HepG2 (cell line): Measurements from ENCODE around the gene PLSCR3. TPM values are rescaled to one million over a fixed set of nuclear protein-coding genes. Genes with fewer than 3 reads are reported as not detected.

Source experiments
- ARID3A ChIP-seq: IDR thresholded peaks from 2 replicates; pipeline ENCODE4 v1.6.1; 2012; ENCODE audit warnings: low read depth, low read length, improper control_type of control experiment
- ELF3 ChIP-seq: IDR thresholded peaks from 2 replicates; pipeline ENCODE4 v1.6.1; 2016; ENCODE audit warnings: missing genetic modification reagents, missing compliant biosample characterization
- HMGXB3 ChIP-seq: sonication (generic); formaldehyde crosslinking; IDR thresholded peaks from 2 replicates; pipeline ENCODE4 v1.4.0; 2020; ENCODE audit warnings: missing genetic modification reagents, borderline replicate concordance
- KDM5B ChIP-seq: sonication (generic); formaldehyde crosslinking; IDR thresholded peaks from 2 replicates; pipeline ENCODE4 v1.4.0; 2020; ENCODE audit warnings: missing genetic modification reagents, mild to moderate bottlenecking, borderline replicate concordance
- MAFG ChIP-seq: sonication (generic); formaldehyde crosslinking; IDR thresholded peaks from 2 replicates; pipeline ENCODE4 v1.5.1; 2020; ENCODE audit warnings: mild to moderate bottlenecking, missing genetic modification reagents
- PAXIP1 ChIP-seq: sonication (generic); formaldehyde crosslinking; conservative IDR thresholded peaks from 2 replicates; pipeline ENCODE4 v1.4.0; 2020; ENCODE audit warnings: mild to moderate bottlenecking, missing genetic modification reagents, moderate library complexity
- TFE3 ChIP-seq: IDR thresholded peaks from 2 replicates; pipeline ENCODE4 v1.6.1; 2016
- ZFP62 ChIP-seq: sonication (generic); formaldehyde crosslinking; IDR thresholded peaks from 2 replicates; pipeline ENCODE4 v1.4.0; 2020; ENCODE audit warnings: missing genetic modification reagents
- ZNF136 ChIP-seq: sonication (generic); formaldehyde crosslinking; IDR thresholded peaks from 2 replicates; pipeline ENCODE4 v1.8.1; 2022; ENCODE audit warnings: low read depth, mild to moderate bottlenecking, moderate library complexity, missing genetic modification reagents
- ZNF276 ChIP-seq: sonication (generic); formaldehyde crosslinking; IDR thresholded peaks from 2 replicates; pipeline ENCODE4 v1.4.0; 2020; ENCODE audit warnings: mild to moderate bottlenecking, low read depth, missing genetic modification reagents
- ZNF280B ChIP-seq: sonication (generic); formaldehyde crosslinking; IDR thresholded peaks from 2 replicates; pipeline ENCODE4 v1.5.0; 2020; ENCODE audit warnings: missing genetic modification reagents, mild to moderate bottlenecking, borderline replicate concordance
- ZNF772 ChIP-seq: sonication (generic); formaldehyde crosslinking; IDR thresholded peaks from 2 replicates; pipeline ENCODE4 v1.5.0; 2020; ENCODE audit warnings: mild to moderate bottlenecking, missing genetic modification reagents
- polyA plus RNA-seq, 8 experiments: library from polyadenylated mRNA; depleted of rRNA in 3 of 8; stranded (reverse) in 7 of 8; unstranded in 1 of 8; fragments of >200 nt; fragmentation: Illumina TruSeq in 4 of 8; extraction: Trizol in 4 of 8; gene quantifications; 2 replicates each; pipeline versions ENCODE4 v1.2.1 to v1.2.3, GENCODE V29; 2011 to 2016; ENCODE audit warnings: low read depth in 4 of 8, missing spikeins in 1 of 8, mixed read lengths in 1 of 8; ENCODE audit not compliant: insufficient read depth in 1 of 8
- total RNA-seq, 5 experiments: library from RNA; depleted of rRNA; stranded (reverse); fragments of >200 nt; fragmentation: Illumina TruSeq; extraction: Trizol; gene quantifications; 2 replicates each; pipeline ENCODE4 v1.2.3, GENCODE V29; 2016; ENCODE audit warnings: low read depth in 1 of 5

The PLSCR3 gene
- total and polyA plus RNA-seq, 2 of the 13 experiments (the other 11 are each of a cell fraction or from before 2014, with no cell fraction given) = 5.6 to 6.2 TPM

- peak; percentile 70; the same call in 1 of the 2 replicates for TF ChIP-seq ZNF772
- TF ChIP-seq ELF3 (CRISPR knock-in tag) = no peak; the same call in 1 of the 2 replicates
- TF ChIP-seq PAXIP1 (CRISPR knock-in tag) = no peak; the same call in 1 of the 2 replicates
- TF ChIP-seq ZNF136 (CRISPR knock-in tag) = no peak
- TF ChIP-seq ZNF280B = 0 out of 2 replicates have a peak, but pooled peaks have one; percentile 48
- TF ChIP-seq TFE3 (CRISPR knock-in tag) = no peak
- no peak for TF ChIP-seq HMGXB3 (CRISPR knock-in tag)
- no peak for TF ChIP-seq ZFP62 (CRISPR knock-in tag)
- 0 out of 2 replicates have a peak, but pooled peaks have one; percentile 52 for TF ChIP-seq MAFG
- TF ChIP-seq ARID3A = no peak
- TF ChIP-seq ZNF276 (CRISPR knock-in tag) = no peak
- peak; percentile 48; the same call in 1 of the 2 replicates for TF ChIP-seq KDM5B (CRISPR knock-in tag)
Observed at GRCh38 chr17:7394452-7395191, at the start of gene PLSCR3 (continued).
